ENCODE measurements around the gene MINDY1.

DNA sequence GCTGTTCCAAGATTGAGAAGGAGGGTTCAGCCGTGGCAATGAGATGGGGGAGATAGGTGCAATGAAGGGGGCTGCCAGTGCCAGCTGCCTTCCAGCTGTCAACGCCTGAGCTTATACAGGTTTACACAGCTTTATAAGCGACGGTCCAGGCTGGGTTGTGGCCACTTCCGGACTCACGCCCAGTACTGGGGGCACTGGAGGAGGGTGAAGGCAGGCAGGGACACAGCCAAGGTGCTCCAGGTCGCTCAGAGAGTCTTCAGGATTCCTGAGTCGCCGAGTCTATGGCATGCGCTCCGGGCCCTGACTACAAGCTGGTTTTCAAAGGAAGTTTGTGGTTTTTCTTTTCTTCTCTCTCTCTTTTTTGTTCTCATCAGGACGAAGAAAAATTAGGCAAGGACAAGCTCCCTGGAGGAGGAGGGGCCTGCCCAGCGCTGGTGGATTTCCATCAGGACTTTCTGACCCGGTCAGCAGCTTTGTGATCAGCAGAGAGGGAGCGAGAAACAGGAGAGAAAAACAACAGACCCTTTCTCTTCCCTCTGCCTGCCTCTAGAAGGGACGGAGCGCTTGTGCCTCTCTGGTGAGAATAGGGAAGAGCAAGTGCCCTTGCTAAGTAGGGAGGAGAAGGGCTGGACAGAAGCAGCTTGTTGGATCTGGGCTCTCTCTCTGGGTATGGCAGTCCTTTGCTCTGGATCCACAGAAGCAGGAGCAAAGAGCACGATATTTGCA is at the start of gene MINDY1:
- TF ChIP-seq, protein P1, sequence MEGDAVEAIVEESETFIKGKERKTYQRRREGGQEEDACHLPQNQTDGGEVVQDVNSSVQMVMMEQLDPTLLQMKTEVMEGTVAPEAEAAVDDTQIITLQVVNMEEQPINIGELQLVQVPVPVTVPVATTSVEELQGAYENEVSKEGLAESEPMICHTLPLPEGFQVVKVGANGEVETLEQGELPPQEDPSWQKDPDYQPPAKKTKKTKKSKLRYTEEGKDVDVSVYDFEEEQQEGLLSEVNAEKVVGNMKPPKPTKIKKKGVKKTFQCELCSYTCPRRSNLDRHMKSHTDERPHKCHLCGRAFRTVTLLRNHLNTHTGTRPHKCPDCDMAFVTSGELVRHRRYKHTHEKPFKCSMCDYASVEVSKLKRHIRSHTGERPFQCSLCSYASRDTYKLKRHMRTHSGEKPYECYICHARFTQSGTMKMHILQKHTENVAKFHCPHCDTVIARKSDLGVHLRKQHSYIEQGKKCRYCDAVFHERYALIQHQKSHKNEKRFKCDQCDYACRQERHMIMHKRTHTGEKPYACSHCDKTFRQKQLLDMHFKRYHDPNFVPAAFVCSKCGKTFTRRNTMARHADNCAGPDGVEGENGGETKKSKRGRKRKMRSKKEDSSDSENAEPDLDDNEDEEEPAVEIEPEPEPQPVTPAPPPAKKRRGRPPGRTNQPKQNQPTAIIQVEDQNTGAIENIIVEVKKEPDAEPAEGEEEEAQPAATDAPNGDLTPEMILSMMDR (conservative IDR thresholded peaks at IDR 0.05; ENCODE audit: low read length): peak; percentile 62
- no peak for TF ChIP-seq EZH2phosphoT487 (IDR thresholded peaks at IDR 0.05; ENCODE audit: borderline replicate concordance, low read depth, low read length)

Measured in OCI-LY7 (cell line).